ENCODE results near the gene FSD1L.

The FSD1L gene

GRCh38 chr9:105447814-105448812 is at the start of gene FSD1L:
FSD1L (plus strand) TSS chr9:105448034; CDS start chr9:105448221, 187 bp downstream.
- DNase-seq = peak; percentile 57

DNA sequence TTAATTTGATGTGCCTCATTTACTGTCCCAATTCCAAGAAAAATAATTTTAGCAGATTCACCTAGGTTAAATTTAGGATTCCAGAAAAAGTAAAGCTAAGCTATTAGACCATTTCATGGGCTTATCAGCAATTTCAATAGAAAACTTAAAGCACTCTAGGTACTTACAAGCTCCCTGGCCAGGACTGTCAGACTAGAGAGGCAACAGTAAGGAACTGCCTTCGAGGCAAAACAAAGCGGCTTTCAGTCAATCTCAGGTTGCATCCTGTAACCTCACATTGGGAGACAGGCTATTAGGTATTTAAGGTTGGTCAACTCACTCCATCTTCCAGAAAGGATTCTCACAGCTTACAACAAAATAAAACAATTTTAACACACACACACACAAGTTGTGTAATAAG is 48.7 kb upstream of the FSD1L start:
- DNase-seq = no peak

GRCh38 chr9:105401651-105402050 is 46.2 kb upstream of the FSD1L start:
- no peak for DNase-seq

DNA sequence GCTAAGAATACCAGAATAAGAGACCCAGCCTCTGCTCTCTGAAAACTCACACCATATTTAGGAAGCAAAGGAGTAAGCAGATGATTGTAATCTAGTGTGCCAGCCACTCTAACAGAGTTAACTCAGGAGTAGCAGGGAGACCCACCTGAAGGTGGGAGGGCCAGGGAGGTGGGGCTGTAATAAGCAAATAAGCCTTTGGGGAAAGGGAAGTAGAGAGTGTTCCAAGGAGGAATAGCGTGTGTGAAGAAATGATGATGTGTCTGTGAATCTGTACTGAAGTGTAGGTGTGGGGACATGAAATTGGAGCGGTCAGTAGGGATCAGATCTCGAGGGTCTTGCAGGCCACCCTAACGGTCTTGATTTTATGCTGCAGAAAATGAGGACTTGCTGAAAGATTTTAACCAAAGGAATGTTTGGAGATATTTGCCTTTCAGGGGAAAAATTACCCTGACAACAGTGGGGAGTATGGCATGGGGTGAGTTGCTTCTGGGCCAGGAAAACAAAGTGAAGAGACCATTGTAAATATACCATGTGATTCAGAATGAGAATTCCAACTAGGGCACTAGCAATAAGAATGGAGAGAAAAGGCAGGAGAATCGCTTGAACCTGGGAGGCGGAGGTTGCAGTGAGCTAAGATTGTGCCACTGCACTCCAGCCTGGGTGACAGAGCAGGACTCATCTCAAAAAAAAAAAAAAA is 44.1 kb upstream of the FSD1L start:
- no peak for DNase-seq

GRCh38 chr9:105405514-105406131 is 42.2 kb upstream of the FSD1L start:
- DNase-seq = peak; percentile 59

GRCh38 chr9:105406369-105406768 is 41.5 kb upstream of the FSD1L start:
- no peak for DNase-seq

GRCh38 chr9:105413525-105413924 is 34.3 kb upstream of the FSD1L start:
- no peak for DNase-seq

DNA sequence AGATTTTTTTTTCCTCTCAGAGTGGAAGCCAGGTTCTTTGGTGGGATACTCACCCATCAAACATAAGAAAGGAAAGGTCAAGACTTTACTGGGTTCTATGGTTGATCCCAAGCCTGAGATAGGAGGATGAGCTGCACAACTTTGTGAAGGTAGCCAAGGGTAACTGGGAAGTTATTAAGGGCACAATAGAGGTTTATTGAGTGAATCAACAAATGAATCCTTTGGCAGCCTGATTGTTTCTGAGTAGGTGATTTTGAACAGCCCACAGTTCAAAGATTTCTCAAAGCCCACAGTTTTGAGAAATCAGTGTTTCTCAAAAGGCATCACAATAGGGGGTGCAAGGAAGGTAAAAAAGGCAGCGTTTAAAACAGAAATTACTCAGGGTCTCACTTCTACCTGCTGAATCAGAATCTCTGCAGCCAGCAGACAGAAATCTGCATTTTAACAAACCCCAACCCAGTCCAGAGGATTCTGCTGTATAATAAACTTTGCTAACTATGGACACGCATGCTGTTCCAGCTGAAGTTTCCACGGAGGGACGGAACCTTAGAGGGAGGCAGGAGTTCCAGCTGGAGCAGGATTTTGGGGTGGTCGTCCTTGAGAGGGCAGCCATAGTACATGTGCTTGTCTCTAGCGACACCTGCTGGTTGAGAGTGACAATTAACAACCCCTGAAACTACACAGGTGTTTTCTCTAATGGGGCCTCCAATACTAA is 32.7 kb upstream of the FSD1L start:
- peak; percentile 56 for DNase-seq

- no peak for DNase-seq
Observed at GRCh38 chr9:105415662-105415980, 32.2 kb upstream of the FSD1L start.

DNA sequence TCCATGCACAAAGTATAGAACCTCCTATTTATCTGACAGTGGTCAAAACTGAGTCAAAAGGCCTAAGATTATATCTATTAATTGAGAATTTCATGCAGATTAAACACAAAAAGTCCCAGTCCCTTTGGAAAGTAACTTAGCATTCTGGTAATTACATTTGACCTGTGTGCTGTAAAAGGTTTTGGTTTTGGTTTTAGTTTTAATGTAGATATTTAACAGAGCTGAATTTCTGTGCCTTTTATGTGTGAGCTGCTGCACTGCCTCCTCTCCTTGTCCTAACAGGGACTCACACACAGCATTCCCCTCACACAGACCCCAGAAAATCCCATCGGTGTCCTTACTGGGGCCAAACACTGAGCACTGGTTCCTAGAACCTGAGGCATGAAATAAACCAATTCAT is 31.0 kb upstream of the FSD1L start:
- no peak for DNase-seq

GRCh38 chr9:105418588-105419500 is 29.0 kb upstream of the FSD1L start:
- DNase-seq = no peak

GRCh38 chr9:105419816-105420597 is 27.8 kb upstream of the FSD1L start:
- DNase-seq = no peak

DNA sequence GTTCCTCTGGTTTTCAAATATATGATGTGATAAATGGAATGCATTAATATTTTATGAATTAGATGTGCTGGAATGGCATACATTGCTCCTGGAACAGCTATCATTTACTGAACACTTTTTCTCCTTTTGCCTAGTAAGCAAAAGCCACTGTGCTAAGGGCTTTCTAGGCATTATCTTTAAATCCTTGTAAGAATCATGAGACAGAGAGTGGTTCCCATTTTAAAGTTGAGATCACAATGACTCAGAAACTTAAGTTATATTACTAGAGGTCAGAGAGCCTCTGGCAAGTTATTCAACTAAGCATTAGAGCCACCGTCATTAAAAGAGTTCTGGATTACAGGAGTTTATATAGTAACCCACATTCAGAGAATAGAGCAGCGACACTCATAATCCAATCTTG is 26.7 kb upstream of the FSD1L start:
- no peak for DNase-seq

DNA sequence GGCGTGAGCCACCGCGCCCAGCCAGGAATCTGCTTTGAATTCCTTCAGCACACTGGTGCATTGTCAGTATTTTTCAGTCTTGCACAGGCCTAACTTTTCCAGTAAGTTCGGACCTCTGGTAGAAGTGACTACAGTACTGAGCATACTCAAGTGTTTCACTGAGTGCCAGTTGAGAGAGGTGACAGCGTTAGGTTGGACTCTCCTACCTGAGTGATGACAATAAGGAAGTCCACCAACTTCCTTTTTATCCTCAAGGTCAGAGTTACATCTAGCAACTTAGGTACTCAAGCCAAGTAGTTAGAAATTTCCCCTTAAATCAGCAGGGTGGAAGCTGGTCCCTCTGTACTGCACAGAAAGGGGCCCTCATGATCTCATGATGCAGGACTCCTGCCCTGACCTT is 26.0 kb upstream of the FSD1L start:
- DNase-seq = no peak

- DNase-seq = no peak
Observed at GRCh38 chr9:105425816-105426433, 21.9 kb upstream of the FSD1L start.

- no peak for DNase-seq
Observed at GRCh38 chr9:105426657-105427056, 21.2 kb upstream of the FSD1L start.

GRCh38 chr9:105431424-105432246 is 16.2 kb upstream of the FSD1L start:
- no peak for DNase-seq

DNA sequence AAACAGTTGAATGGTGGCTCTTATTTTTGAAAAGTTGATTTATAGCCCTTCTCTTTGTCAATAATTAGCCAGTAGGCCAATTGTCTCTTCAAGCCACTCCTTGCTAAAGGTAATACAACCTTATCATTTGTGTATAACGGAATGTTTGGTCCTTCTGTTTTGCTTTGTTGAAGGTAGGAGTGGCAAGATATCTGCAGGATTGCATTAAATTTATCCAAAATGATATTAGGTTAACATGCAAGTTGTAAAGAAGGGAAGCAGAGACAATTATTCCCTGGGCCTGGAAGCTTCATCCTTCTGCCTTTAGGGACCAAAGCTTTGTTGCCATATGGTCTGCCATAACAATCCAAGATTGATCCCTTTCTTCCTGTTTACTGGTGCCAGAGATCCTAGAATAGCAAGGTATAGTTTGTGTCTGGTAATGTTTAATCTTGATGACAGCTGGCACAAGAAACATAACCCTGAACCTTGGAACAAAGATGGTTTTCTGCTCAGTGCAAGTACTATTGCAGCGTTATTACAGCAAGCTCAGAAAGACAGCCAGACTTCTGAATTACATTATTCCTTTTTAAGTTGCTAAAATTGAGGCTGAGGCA is 15.5 kb upstream of the FSD1L start:
- no peak for DNase-seq

- no peak for DNase-seq
Observed at GRCh38 chr9:105435453-105435852, 12.4 kb upstream of the FSD1L start.

Measured in activated gamma-delta T cell treated with Interleukin-2 at 50 U/mL for 16 hours (primary cell).